Mesodermal cell (in vitro differentiated cells): ENCODE results near the gene MPHOSPH6.

Source experiments
- H3K27ac ChIP-seq: 2 replicates; pipeline ENCODE4 v1.7.0; 2013; ENCODE audit warnings: mild to moderate bottlenecking, low read depth, low read length, moderate library complexity; ENCODE audit not compliant: severe bottlenecking
- H3K36me3 ChIP-seq: 2 replicates; pipeline ENCODE4 v1.7.1; 2013; ENCODE audit warnings: mild to moderate bottlenecking, low read length, moderate library complexity; ENCODE audit not compliant: control insufficient read depth, insufficient read depth
- H3K4me1 ChIP-seq: one replicate; pipeline ENCODE4 v1.7.1; 2013; ENCODE audit warnings: mild to moderate bottlenecking, low read length; ENCODE audit not compliant: insufficient read depth, control insufficient read depth, poor library complexity, severe bottlenecking
- H3K4me3 ChIP-seq: 2 replicates; pipeline ENCODE4 v1.7.0; 2013; ENCODE audit warnings: low read length, control low read depth, mild to moderate bottlenecking; ENCODE audit not compliant: insufficient read depth, poor library complexity, severe bottlenecking; ENCODE audit errors: extremely low read depth
- H3K9me3 ChIP-seq: 2 replicates; pipeline ENCODE4 v1.7.1; 2013; ENCODE audit warnings: mild to moderate bottlenecking, low read length, moderate library complexity; ENCODE audit not compliant: control insufficient read depth
- WGBS, 2 experiments: methylation state at CpG; one replicate each; pipeline ENCODE4 v1.1.5; 2013; ENCODE audit warnings: missing lambda C conversion rate in 2 of 2; ENCODE audit not compliant: insufficient coverage in 2 of 2; 5-methylcytosine and 5-hydroxymethylcytosine counted together

MPHOSPH6 gene

DNA sequence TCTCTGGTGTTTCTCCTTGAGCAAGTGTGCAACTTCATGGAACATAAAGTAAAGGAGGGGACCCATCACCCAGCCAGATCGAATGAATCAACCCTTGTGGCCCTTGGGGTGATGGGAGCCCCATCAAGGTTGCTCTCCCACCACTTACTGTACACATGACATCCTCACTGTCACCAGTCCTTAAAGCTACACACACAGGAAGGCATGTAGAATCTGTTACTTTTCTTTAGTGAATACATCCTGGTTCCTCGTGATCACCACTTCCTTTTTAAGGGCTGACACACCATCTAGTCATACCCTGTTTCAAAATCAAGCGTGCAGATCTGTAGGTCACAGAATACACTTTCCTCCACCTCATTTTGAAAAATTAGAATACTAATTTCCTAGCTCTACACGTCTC lies 22.6 kb upstream of the MPHOSPH6 start:
- Histone ChIP-seq H3K27ac (no peak overlapping the region), H3K36me3 (no peaks in the 10 kb centered on the region), H3K4me3 (no peak overlapping the region), H3K9me3 (no peaks in the 10 kb centered on the region), H3K4me1 (no peaks in the 10 kb centered on the region)
- WGBS, 2 experiments = 79 to 88% methylated on average over 3 of the region's 4 CpGs

DNA sequence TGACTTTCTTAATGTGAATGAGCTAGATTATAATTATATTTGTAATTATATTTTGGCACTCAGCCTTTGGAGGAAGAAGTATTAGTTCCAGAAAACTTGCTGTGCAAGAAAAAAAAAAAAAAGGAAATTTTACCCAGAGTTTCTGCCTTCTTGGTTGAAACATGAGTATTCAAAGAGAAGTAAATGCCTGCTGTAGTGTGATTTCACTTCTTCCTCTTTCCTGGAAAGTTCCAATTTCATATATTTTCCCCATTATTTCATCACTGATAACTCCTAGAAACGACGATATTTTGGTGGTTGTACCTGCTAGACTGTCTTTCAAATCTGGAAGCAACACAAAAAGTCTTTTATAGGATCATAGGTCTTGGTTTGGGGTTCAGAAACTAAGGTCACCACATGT lies 20.4 kb upstream of the MPHOSPH6 start:
- Histone ChIP-seq H3K27ac (no peak overlapping the region), H3K36me3 (no peaks in the 10 kb centered on the region), H3K4me3 (no peak overlapping the region), H3K9me3 (no peaks in the 10 kb centered on the region), H3K4me1 (no peaks in the 10 kb centered on the region)
- no CpG with 5 or more reads among the region's 2 CpGs for WGBS, 2 experiments

DNA sequence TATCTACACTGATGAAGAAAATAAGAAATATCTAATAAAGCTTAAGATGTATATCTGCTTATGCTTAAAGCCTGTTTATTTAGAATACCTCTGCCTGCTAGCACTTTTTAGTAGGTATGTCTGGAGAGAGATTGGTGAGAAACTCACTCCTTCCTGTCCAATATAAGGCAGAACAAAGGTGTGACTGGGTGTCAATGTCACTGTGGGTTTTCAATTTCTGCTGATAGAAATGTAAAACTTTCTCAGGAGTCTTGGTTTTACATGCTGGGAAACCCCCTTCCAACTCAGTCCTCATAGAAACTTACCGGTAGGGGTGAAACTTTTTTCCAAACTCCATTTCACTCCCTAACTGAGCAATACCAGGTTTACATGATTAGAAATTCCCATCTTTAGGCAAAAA lies 17.8 kb upstream of the MPHOSPH6 start:
- Histone ChIP-seq H3K9me3 (no peaks in the 10 kb centered on the region), H3K27ac (no peak overlapping the region), H3K36me3 (no peaks in the 10 kb centered on the region), H3K4me3 (no peak overlapping the region), H3K4me1 (no peaks in the 10 kb centered on the region)
- WGBS, 2 experiments = 50% methylated on average over 1 of the region's 1 CpG; no CpG with 5 or more reads in 1 of the 2 experiments

DNA sequence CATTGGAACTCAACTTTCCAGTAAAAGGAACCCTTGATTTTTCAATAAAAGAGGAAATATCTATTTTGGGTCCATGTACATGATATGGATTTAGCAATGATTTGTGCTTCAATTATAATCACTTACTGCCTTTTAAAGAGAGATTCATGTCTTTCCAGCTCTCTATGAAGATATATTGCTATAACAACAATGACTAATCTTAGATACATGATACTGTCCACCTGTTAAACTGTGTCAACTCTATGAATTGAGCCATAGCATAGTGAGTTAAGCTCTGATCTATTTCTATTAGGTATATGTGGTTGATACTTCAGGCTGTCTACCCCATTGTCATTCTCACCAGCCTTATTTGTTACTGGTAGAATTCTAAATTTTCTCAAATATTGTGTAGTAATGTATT lies 15.0 kb upstream of the MPHOSPH6 start:
- Histone ChIP-seq H3K4me3 (no peak overlapping the region), H3K36me3 (no peaks in the 10 kb centered on the region), H3K4me1 (no peaks in the 10 kb centered on the region), H3K9me3 (no peaks in the 10 kb centered on the region), H3K27ac (no peak overlapping the region)

DNA sequence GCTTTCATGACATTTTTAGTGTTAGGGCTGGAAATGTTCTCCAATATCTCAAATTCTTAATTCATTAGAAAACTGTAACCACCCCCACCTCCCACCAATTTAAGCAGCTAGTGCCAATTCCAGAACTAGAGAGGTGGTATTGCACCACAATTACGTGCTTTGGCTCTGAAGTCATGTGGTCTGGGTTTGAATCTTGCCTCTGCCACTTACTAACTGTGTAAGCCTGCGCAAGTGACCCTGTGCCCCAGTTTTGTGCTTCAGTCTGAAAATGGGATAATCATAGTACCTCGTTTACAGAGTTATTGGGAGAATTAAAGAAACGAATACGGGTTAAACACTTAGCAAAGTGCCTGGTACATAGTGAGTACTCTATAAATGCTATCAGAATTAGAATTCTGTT lies 14.2 kb upstream of the MPHOSPH6 start:
- H3K4me1 ChIP-seq = no peaks in the 10 kb centered on the region
- H3K27ac ChIP-seq = no peak overlapping the region
- 91% methylated on average over 5 of the region's 5 CpGs; no CpG with 5 or more reads in 1 of the 2 experiments for WGBS, 2 experiments
- no peaks in the 10 kb centered on the region for H3K9me3 ChIP-seq
- no peak overlapping the region for H3K4me3 ChIP-seq
- no peaks in the 10 kb centered on the region for H3K36me3 ChIP-seq

DNA sequence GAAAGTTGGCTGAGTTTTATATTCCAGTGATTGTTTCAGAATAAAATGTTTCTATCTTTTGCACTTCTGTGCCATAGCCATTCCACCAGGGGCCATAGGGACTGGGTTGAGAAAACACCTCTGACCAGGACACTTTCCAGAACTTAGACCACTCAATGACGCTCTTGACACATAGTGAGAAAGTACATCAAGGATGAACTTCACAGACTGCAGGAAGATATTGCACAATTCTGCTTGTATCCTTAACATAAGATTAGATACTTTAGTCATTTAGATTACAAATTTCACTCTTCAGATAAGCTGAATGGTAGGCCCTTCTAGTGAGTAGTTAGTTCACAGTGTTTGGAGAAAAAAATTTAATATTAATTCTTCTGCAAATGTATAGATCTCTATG lies 13.0 kb upstream of the MPHOSPH6 start:
- H3K27ac ChIP-seq = no peak overlapping the region
- H3K4me3 ChIP-seq = no peak overlapping the region
- no CpG with 5 or more reads among the region's 1 CpG for WGBS, 2 experiments
- H3K4me1 ChIP-seq = no peaks in the 10 kb centered on the region
- no peaks in the 10 kb centered on the region for H3K9me3 ChIP-seq
- H3K36me3 ChIP-seq = no peaks in the 10 kb centered on the region

DNA sequence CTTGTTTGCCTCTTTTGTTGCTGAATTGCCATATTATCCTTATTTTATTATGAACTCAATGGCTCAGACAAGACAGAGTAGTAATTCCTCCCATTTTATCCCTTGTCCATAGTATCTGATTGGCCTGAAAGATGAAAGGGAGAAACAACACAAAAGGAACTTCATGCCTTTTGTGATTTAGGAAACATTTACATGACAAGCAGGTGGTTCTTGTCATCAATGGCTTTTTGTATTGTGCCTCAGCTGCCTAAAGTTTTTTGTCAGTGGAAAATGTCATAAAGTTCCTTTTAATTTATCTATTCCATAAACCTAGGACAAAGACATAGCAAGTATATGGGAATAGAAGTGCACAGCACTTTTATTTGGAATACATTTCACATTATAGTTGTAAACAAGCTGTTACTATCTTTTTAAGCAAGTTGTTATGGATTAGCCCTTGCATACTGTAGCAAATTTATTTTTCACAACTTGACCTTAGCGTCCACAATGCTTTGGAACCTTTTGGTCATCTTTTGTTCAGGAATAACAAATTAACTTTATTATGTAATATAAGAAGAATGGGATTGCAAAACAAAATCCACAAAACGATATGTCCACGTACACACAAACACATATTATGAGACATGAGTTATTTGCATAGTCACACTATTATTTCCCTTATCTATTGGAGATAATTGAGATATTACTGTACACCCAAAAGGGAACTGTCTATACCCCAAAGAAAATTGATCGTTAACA lies 12.4 kb upstream of the MPHOSPH6 start:
- H3K4me3 ChIP-seq = no peak overlapping the region
- no peaks in the 10 kb centered on the region for H3K4me1 ChIP-seq
- H3K36me3 ChIP-seq = no peaks in the 10 kb centered on the region
- no peak overlapping the region for H3K27ac ChIP-seq
- no CpG with 5 or more reads among the region's 4 CpGs for WGBS, 2 experiments
- no peaks in the 10 kb centered on the region for H3K9me3 ChIP-seq

DNA sequence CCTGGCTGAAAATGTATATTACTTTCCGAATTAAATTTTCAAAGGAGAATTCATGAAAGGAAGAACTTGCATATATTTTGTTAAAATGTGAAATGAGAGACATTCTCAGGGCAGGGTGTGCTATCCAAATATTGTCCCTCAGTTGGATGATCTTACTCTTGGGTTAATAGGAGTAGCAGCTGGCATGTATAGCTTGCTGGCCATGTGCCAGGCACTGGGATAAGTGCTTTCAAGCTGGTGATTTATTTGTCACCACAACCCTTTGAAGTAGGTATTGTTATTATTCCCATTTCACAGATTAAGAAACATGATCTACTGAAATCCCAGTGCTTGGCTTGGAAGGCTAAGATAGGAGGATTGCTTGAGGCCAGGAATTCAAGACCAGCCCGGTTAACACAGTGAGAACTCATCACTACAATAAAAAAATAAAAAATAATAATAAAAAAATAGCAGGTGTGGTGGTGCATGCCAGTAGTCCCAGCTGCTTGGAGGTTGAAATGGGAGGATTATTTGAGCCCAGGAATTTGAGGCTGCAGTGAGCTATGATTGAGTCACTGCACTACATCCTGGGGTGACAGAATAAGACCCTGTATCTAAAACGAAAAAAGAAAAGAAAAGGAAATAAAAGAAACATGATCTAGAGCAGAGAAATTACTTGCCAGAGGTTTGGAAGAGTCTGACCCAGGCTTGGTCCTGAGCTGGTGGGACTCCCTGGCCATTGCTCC lies 11.6 kb upstream of the MPHOSPH6 start:
- H3K27ac ChIP-seq = no peak overlapping the region
- H3K4me1 ChIP-seq = no peaks in the 10 kb centered on the region
- H3K36me3 ChIP-seq = no peaks in the 10 kb centered on the region
- no peak overlapping the region for H3K4me3 ChIP-seq
- 88 to 100% methylated on average over 1 of the region's 3 CpGs for WGBS, 2 experiments
- no peaks in the 10 kb centered on the region for H3K9me3 ChIP-seq

DNA sequence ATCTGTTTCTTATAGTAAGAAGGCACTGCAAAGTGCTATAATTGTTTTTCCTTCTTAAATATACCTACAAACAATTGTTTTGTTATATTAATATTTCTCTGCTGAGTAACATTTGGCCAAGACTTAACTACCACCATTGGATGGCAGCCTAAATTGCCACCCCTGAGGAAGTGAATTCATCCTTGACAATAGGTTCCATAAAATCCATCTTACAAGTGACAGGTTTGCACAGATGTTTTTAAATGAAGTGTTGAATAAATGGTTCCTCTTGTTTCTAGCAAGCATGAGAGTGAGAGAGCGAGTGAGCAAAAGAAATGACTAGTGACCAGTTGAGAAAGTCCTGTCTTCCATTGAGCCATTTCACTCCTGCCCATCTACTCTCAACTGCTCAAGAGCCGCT lies 8.3 kb upstream of the MPHOSPH6 start:
- Histone ChIP-seq H3K4me3 (no peak overlapping the region), H3K9me3 (no peaks in the 10 kb centered on the region), H3K36me3 (no peaks in the 10 kb centered on the region), H3K27ac (no peak overlapping the region), H3K4me1 (no peaks in the 10 kb centered on the region)
- 100% methylated on average over 1 of the region's 2 CpGs; no CpG with 5 or more reads in 1 of the 2 experiments for WGBS, 2 experiments

DNA sequence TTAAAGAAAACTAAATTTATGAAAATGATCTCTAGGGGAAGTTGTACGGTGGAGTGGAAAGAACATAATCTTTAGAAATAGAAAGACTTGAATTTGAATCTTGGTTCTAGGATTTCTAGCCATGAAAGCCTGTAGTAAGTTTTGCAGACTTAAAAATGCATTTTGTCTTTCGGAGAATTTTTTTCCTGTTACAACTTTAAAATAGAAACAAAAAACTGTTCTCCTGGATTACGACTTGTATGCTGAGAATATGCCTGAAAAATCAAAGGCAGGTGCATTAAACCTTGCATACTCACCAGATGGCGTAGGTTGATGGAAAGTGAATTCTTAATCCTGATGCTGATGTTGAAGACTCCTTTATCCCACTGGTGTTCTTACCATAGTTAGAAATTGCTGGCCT lies 7.5 kb upstream of the MPHOSPH6 start:
- WGBS, 2 experiments = 80 to 89% methylated on average over 1 to 3 of the region's 4 CpGs
- no peak overlapping the region for H3K4me3 ChIP-seq
- no peak overlapping the region for H3K27ac ChIP-seq
- H3K9me3 ChIP-seq = no peaks in the 10 kb centered on the region
- no peaks in the 10 kb centered on the region for H3K36me3 ChIP-seq
- no peaks in the 10 kb centered on the region for H3K4me1 ChIP-seq

DNA sequence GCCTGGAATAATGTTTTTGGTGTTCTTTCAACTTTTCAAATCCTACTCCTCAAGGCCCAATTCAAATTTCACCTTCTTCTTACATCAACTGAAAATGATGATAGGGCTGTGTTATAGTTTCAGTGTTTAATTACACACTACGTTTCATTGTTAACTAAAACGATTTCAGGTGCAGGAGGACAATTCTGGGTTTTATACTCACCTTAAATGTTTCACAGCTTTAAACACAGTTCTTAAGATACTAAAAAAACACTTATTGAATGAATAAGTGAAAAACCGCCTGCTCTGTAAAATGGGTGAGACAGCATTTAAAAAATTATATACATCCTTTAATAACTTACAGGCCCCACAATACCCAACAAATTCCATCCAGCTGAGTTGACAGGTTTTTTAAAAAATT lies 6.2 kb upstream of the MPHOSPH6 start:
- no CpG with 5 or more reads among the region's 3 CpGs for WGBS, 2 experiments
- H3K9me3 ChIP-seq = no peaks in the 10 kb centered on the region

More for the DNA sequence above, 6.2 kb upstream of the MPHOSPH6 start:
- Histone ChIP-seq H3K36me3 (no peaks in the 10 kb centered on the region), H3K4me1 (no peaks in the 10 kb centered on the region), H3K27ac (no peak overlapping the region), H3K4me3 (no peak overlapping the region)
